GM12872 (cell line): ENCODE measurements around the gene AQP2.

ENCODE experiments used
- CTCF ChIP-seq: IDR thresholded peaks from 3 replicates; pipeline ENCODE4 v1.5.1; 2011; ENCODE audit warnings: low read depth, mild to moderate bottlenecking, low read length, moderate library complexity; ENCODE audit not compliant: insufficient read depth

AQP2 gene

GRCh38 chr12:49971141-49971540 is 20.6 kb downstream of the AQP2 start:
- TF ChIP-seq CTCF, result no peak

GRCh38 chr12:49972129-49972528 is 21.6 kb downstream of the AQP2 start:
- no peak for TF ChIP-seq CTCF

GRCh38 chr12:49972641-49973360 is 22.3 kb downstream of the AQP2 start, which contains the start of gene AQP6:
TSS of gene AQP6 (plus strand) at chr12:49972947. CDS start at chr12:49973174, 227 bp downstream.
- no peak for TF ChIP-seq CTCF

GRCh38 chr12:49973361-49973830 is 22.9 kb downstream of the AQP2 start:
- TF ChIP-seq CTCF, result no peak

GRCh38 chr12:49974231-49974675 is 23.7 kb downstream of the AQP2 start:
- no peak for TF ChIP-seq CTCF

- TF ChIP-seq CTCF, result no peak
Measured at GRCh38 chr12:49974677-49975317, 24.3 kb downstream of the AQP2 start.

GRCh38 chr12:49975318-49975761 is 24.8 kb downstream of the AQP2 start:
- no peak for TF ChIP-seq CTCF
